ENCODE measurements around the gene ONECUT3. TPM values are rescaled to one million over a fixed set of nuclear protein-coding genes. Genes with fewer than 3 reads are reported as not detected.
"Not testable (repeated sequence)": the region's sequence is repeated elsewhere in the genome, so short reads cannot be mapped to it uniquely, and the experiment has no call there.

Gene ONECUT3
- polyA plus RNA-seq, 1 donor, result 1.6 TPM

DNA sequence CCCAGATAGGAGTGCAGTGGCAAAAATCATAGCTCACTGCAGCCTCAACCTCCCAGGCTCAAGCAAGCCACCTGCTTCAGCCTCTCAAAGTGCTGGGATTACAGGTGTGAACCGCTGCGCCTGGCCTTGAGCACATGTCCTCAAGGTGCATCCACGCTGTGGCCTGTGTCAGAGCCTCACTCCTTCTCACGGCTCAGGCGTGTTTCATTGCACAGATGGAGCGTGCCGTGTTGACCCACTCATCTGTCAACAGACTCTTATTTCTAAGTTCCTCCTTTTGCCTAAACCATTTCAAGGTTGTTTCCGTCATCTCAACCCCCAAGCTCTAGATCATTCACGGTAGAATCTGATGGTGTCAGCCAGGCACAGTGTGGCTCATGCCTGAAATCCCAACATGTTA, 30.6 kb downstream of the ONECUT3 start:
- no peaks in the 10 kb centered on the region for H3K36me3 ChIP-seq (ENCODE audit: control insufficient read depth, insufficient read depth, low read length)
- WGBS (ENCODE audit: insufficient coverage, low lambda C conversion rate), result no CpG with 5 or more reads among the region's 9 CpGs
- no peak overlapping the region for H3K4me3 ChIP-seq (ENCODE audit: low read length)
- H3K9me3 ChIP-seq (ENCODE audit: control insufficient read depth, low read depth, low read length), result peaks cover 3% of the 10 kb centered on the region
- no peaks in the 10 kb centered on the region for H3K4me1 ChIP-seq (ENCODE audit: control insufficient read depth, insufficient read depth, low read length)
- H3K27ac ChIP-seq (ENCODE audit: low read length), result no peak overlapping the region
- H3K27me3 ChIP-seq (ENCODE audit: control insufficient read depth, insufficient read depth, low read length), result peaks cover 56% of the 10 kb centered on the region
- DNase-seq, result no peak

- Histone ChIP-seq H3K27ac (ENCODE audit: low read length) (no peak overlapping the region), H3K36me3 (ENCODE audit: control insufficient read depth, insufficient read depth, low read length) (no peaks in the 10 kb centered on the region), H3K4me1 (ENCODE audit: control insufficient read depth, insufficient read depth, low read length) (no peaks in the 10 kb centered on the region), H3K27me3 (ENCODE audit: control insufficient read depth, insufficient read depth, low read length) (peaks cover 48% of the 10 kb centered on the region), H3K9me3 (ENCODE audit: control insufficient read depth, low read depth, low read length) (peaks cover 4% of the 10 kb centered on the region), H3K4me3 (ENCODE audit: low read length) (no peak overlapping the region)
- WGBS (ENCODE audit: insufficient coverage, low lambda C conversion rate), result no CpG with 5 or more reads among the region's 19 CpGs
- DNase-seq, result no peak
Observed at GRCh38 chr19:1785310-1785709, 32.0 kb downstream of the ONECUT3 start.

- no peak overlapping the region for H3K4me3 ChIP-seq (ENCODE audit: low read length)
- peaks cover 37% of the 10 kb centered on the region for H3K27me3 ChIP-seq (ENCODE audit: control insufficient read depth, insufficient read depth, low read length)
- peaks cover 8% of the 10 kb centered on the region for H3K9me3 ChIP-seq (ENCODE audit: control insufficient read depth, low read depth, low read length)
- WGBS (ENCODE audit: insufficient coverage, low lambda C conversion rate), result no CpG with 5 or more reads among the region's 8 CpGs
- H3K4me1 ChIP-seq (ENCODE audit: control insufficient read depth, insufficient read depth, low read length), result no peaks in the 10 kb centered on the region
- DNase-seq, result no peak
- H3K36me3 ChIP-seq (ENCODE audit: control insufficient read depth, insufficient read depth, low read length), result no peaks in the 10 kb centered on the region
- no peak overlapping the region for H3K27ac ChIP-seq (ENCODE audit: low read length)
Observed at GRCh38 chr19:1786668-1787067, 33.4 kb downstream of the ONECUT3 start.

DNA sequence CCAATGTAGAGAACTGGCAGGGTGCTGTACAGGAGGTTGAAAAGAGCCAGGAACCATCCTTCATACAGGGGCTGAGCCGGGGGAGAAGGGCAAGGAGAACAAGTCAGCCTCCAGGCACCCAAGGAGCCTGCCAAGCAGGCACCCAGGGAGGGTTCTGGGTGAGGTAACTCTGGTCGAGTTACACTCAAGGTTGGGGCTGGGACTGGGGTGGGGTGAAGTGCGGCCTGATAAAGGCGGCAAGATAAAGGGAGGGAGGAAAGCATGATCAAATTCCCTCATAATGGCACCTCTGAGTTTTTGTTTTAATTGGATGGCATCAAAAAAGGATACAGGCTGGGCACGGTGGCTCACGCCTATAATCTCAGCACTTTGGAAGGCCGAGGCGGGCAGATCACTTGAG, 33.8 kb downstream of the ONECUT3 start:
- Histone ChIP-seq H3K27me3 (ENCODE audit: control insufficient read depth, insufficient read depth, low read length) (peaks cover 33% of the 10 kb centered on the region), H3K4me1 (ENCODE audit: control insufficient read depth, insufficient read depth, low read length) (no peaks in the 10 kb centered on the region), H3K4me3 (ENCODE audit: low read length) (no peak overlapping the region), H3K36me3 (ENCODE audit: control insufficient read depth, insufficient read depth, low read length) (no peaks in the 10 kb centered on the region), H3K27ac (ENCODE audit: low read length) (no peak overlapping the region), H3K9me3 (ENCODE audit: control insufficient read depth, low read depth, low read length) (peaks cover 8% of the 10 kb centered on the region)
- DNase-seq, result no peak
- no CpG with 5 or more reads among the region's 8 CpGs for WGBS (ENCODE audit: insufficient coverage, low lambda C conversion rate)

- Histone ChIP-seq H3K27me3 (ENCODE audit: control insufficient read depth, insufficient read depth, low read length) (peaks cover 18% of the 10 kb centered on the region), H3K4me1 (ENCODE audit: control insufficient read depth, insufficient read depth, low read length) (no peaks in the 10 kb centered on the region), H3K4me3 (ENCODE audit: low read length) (no peak overlapping the region), H3K36me3 (ENCODE audit: control insufficient read depth, insufficient read depth, low read length) (no peaks in the 10 kb centered on the region), H3K27ac (ENCODE audit: low read length) (no peak overlapping the region), H3K9me3 (ENCODE audit: control insufficient read depth, low read depth, low read length) (peaks cover 8% of the 10 kb centered on the region)
- no peak for DNase-seq
- no CpG with 5 or more reads among the region's 59 CpGs for WGBS (ENCODE audit: insufficient coverage, low lambda C conversion rate)
Observed at GRCh38 chr19:1789261-1790041, 36.1 kb downstream of the ONECUT3 start.

GRCh38 chr19:1790054-1790792, 36.9 kb downstream of the ONECUT3 start:
- WGBS (ENCODE audit: insufficient coverage, low lambda C conversion rate), result no CpG with 5 or more reads among the region's 7 CpGs
- peaks cover 25% of the 10 kb centered on the region for H3K27me3 ChIP-seq (ENCODE audit: control insufficient read depth, insufficient read depth, low read length)
- no peak overlapping the region for H3K4me3 ChIP-seq (ENCODE audit: low read length)

GRCh38 chr19:1791879-1792278, 38.6 kb downstream of the ONECUT3 start:
- WGBS (ENCODE audit: insufficient coverage, low lambda C conversion rate), result no CpG with 5 or more reads among the region's 14 CpGs
- H3K4me3 ChIP-seq (ENCODE audit: low read length), result no peak overlapping the region
- H3K36me3 ChIP-seq (ENCODE audit: control insufficient read depth, insufficient read depth, low read length), result no peaks in the 10 kb centered on the region
- peaks cover 16% of the 10 kb centered on the region for H3K9me3 ChIP-seq (ENCODE audit: control insufficient read depth, low read depth, low read length)
- H3K27me3 ChIP-seq (ENCODE audit: control insufficient read depth, insufficient read depth, low read length), result peaks cover 41% of the 10 kb centered on the region
- no peaks in the 10 kb centered on the region for H3K4me1 ChIP-seq (ENCODE audit: control insufficient read depth, insufficient read depth, low read length)
- no peak for DNase-seq
- H3K27ac ChIP-seq (ENCODE audit: low read length), result no peak overlapping the region

More at GRCh38 chr19:1790054-1790792, 36.9 kb downstream of the ONECUT3 start:
- DNase-seq, result no peak
- no peaks in the 10 kb centered on the region for H3K36me3 ChIP-seq (ENCODE audit: control insufficient read depth, insufficient read depth, low read length)
- H3K4me1 ChIP-seq (ENCODE audit: control insufficient read depth, insufficient read depth, low read length), result no peaks in the 10 kb centered on the region
- peaks cover 8% of the 10 kb centered on the region for H3K9me3 ChIP-seq (ENCODE audit: control insufficient read depth, low read depth, low read length)
- H3K27ac ChIP-seq (ENCODE audit: low read length), result no peak overlapping the region

DNA sequence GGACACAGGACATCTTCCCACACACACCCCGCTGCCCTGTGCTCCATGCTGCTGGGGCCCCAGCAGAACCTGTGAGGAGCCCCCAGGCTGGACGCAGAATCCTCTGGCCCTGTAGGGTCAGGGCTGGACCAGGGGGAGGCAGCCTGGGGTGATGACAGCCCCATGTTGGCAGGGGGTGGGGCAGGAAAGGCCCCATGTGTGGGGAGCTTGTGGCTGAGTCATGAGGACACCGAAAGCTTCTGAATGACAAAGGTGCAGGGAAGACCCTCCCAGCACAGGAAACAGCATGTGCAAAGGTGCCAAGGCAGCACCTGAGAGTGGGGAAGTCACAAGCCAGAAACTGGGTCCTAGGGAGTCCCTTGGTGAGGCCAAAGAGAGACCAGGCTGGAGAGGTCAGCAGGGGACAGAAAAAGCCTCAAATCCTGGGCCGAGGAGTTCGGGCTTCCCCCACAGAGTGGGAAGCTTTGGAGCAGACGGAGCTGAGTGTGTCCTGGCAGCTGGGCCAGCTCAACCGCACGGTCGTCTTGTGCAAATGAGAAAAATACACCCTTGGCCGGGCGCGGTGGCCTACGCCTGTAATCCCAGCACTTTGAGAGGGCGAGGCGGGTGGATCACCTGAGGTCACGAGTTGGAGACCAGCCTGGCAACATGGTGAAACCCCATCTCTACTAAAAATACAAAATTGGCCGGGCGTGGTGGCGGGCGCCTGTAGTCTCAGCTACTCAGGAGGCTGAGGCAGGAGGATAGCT, 41.3 kb downstream of the ONECUT3 start:
- Histone ChIP-seq H3K4me1 (ENCODE audit: control insufficient read depth, insufficient read depth, low read length) (no peaks in the 10 kb centered on the region), H3K36me3 (ENCODE audit: control insufficient read depth, insufficient read depth, low read length) (no peaks in the 10 kb centered on the region), H3K9me3 (ENCODE audit: control insufficient read depth, low read depth, low read length) (peaks cover 14% of the 10 kb centered on the region), H3K27ac (ENCODE audit: low read length) (no peak overlapping the region), H3K27me3 (ENCODE audit: control insufficient read depth, insufficient read depth, low read length) (peaks cover 34% of the 10 kb centered on the region), H3K4me3 (ENCODE audit: low read length) (no peak overlapping the region)
- DNase-seq, result no peak
- WGBS (ENCODE audit: insufficient coverage, low lambda C conversion rate), result no CpG with 5 or more reads among the region's 20 CpGs

DNA sequence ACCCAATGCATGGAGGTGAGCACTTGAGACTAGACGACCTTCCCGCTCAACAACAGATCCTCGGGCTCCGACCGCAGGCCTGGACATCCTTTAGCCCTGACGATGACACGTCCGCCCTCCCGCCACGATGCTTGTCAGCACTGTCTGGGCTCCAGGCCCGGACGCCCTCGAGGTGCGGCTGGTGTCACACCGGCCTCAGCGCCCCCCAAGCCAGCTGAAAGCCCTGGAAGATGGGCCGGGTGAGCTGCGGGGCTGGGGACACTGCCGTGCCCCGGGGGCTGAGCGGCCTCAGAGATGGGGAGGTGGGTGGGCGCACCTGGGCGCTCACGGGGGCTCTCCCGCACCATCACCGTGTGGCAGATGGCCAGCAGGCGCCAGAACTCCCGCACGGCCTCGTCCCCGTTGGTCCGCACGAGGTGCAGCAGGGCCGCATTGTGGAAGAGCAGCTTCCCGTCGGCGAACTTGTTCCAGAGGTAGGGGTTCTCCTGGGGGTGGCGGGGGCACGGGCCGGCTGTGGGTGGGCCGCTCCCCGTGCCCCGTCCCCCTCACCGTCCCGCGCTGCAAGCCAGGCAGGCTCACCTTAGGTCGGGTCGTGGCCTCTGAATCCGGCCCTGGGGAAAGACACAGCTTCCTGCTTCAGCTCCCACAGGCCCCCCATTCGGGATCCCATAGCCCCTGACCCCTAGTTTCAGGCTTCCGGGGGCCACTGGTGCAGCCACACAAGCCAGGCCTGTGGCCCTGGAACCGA, 43.3 kb downstream of the ONECUT3 start:
- H3K36me3 ChIP-seq (ENCODE audit: control insufficient read depth, insufficient read depth, low read length), result no peaks in the 10 kb centered on the region
- no CpG with 5 or more reads among the region's 52 CpGs for WGBS (ENCODE audit: insufficient coverage, low lambda C conversion rate)
- DNase-seq, result no peak

GRCh38 chr19:1797313-1797712, 44.0 kb downstream of the ONECUT3 start:
- DNase-seq; H3K27ac ChIP-seq (ENCODE audit: low read length); H3K4me3 ChIP-seq (ENCODE audit: low read length); H3K4me1 ChIP-seq (ENCODE audit: control insufficient read depth, insufficient read depth, low read length); H3K9me3 ChIP-seq (ENCODE audit: control insufficient read depth, low read depth, low read length); H3K36me3 ChIP-seq (ENCODE audit: control insufficient read depth, insufficient read depth, low read length): not testable (repeated sequence)
- 92% methylated on average over 2 of the region's 7 CpGs for WGBS (ENCODE audit: insufficient coverage, low lambda C conversion rate)
- H3K27me3 ChIP-seq (ENCODE audit: control insufficient read depth, insufficient read depth, low read length), result peaks cover 32% of the 10 kb centered on the region

More for the DNA sequence above, 43.3 kb downstream of the ONECUT3 start:
- Histone ChIP-seq H3K4me3 (ENCODE audit: low read length) (no peak overlapping the region), H3K27me3 (ENCODE audit: control insufficient read depth, insufficient read depth, low read length) (peaks cover 32% of the 10 kb centered on the region), H3K27ac (ENCODE audit: low read length) (no peak overlapping the region), H3K9me3 (ENCODE audit: control insufficient read depth, low read depth, low read length) (peaks cover 9% of the 10 kb centered on the region), H3K4me1 (ENCODE audit: control insufficient read depth, insufficient read depth, low read length) (no peaks in the 10 kb centered on the region)

Data from large intestine (tissue), 3 donors.